H1 (cell line): ENCODE results near the gene USP36. TPM values are rescaled to one million over a fixed set of nuclear protein-coding genes. Genes with fewer than 3 reads are reported as not detected.

Experiments
- FOSL1 ChIP-seq: IDR thresholded peaks from 2 replicates; pipeline ENCODE4 v1.6.1; 2011; ENCODE audit warnings: mild to moderate bottlenecking, low read depth, low read length, moderate library complexity; ENCODE audit not compliant: insufficient read depth
- KDM4A ChIP-seq: IDR thresholded peaks from one replicate; pipeline ENCODE4 v1.7.1; 2012; ENCODE audit warnings: low read depth, mild to moderate bottlenecking, moderate library complexity, low read length, inconsistent platforms; ENCODE audit not compliant: severe bottlenecking
- RNF2 ChIP-seq: fragments of 200-900, 300-1000 bp; sonication (generic); IDR thresholded peaks from 2 replicates; pipeline ENCODE4 v1.7.1; 2016; ENCODE audit warnings: borderline replicate concordance, low read depth, mild to moderate bottlenecking, antibody characterized with exemption, low read length; ENCODE audit not compliant: poor library complexity, severe bottlenecking; ENCODE audit errors: missing control alignments
- RXRA ChIP-seq: IDR thresholded peaks from 2 replicates; pipeline ENCODE4 v1.6.1; 2011; ENCODE audit warnings: low read depth, mild to moderate bottlenecking, low read length, moderate library complexity; ENCODE audit not compliant: insufficient read depth
- TAF7 ChIP-seq: optimal IDR thresholded peaks from 2 replicates; pipeline ENCODE3; 2011; ENCODE audit warnings: low read depth, mild to moderate bottlenecking, inconsistent platforms, low read length, moderate library complexity, borderline replicate concordance
- polyA plus RNA-seq, 7 experiments: library from polyadenylated mRNA; depleted of rRNA in 3 of 7; stranded (reverse) in 5 of 7; unstranded in 2 of 7; fragments of >200 nt in 5 of 7; fragments of 200-250 nt in 2 of 7; gene quantifications; 1 replicate in 5 of 7; 2 replicates in 1 of 7; 4 replicates in 1 of 7; pipeline versions ENCODE4 v1.2.1 to v1.2.3, GENCODE V29; 2011 to 2013; ENCODE audit warnings: missing spikeins in 2 of 7, mixed read lengths in 2 of 7
- total RNA-seq: library from RNA; stranded (reverse); fragmentation: NEBNext Ultra II Directional; extraction: Animal tissue kit (Norgen Biotek cat#: 25700); gene quantifications from 2 replicates; pipeline ENCODE4 v1.2.1, GENCODE V29; 2021
- TF ChIP-seq, protein P1 (sequence below): fragments of 300-600 bp; sonication (generic); IDR thresholded peaks from 2 replicates; pipeline ENCODE4 v1.7.1; 2012; ENCODE audit warnings: low read length, moderate library complexity, mild to moderate bottlenecking, inconsistent platforms; ENCODE audit not compliant: insufficient replicate concordance
- TF ChIP-seq, protein P2 (sequence below): IDR thresholded peaks from 2 replicates; pipeline ENCODE4 v1.6.1; 2011; ENCODE audit warnings: low read length, improper control_type of control experiment

Gene USP36
- total and polyA plus RNA-seq, 2 of the 8 experiments (the other 6 are each of a cell fraction or from before 2014, with no cell fraction given), result 40.7 to 67.7 TPM

DNA sequence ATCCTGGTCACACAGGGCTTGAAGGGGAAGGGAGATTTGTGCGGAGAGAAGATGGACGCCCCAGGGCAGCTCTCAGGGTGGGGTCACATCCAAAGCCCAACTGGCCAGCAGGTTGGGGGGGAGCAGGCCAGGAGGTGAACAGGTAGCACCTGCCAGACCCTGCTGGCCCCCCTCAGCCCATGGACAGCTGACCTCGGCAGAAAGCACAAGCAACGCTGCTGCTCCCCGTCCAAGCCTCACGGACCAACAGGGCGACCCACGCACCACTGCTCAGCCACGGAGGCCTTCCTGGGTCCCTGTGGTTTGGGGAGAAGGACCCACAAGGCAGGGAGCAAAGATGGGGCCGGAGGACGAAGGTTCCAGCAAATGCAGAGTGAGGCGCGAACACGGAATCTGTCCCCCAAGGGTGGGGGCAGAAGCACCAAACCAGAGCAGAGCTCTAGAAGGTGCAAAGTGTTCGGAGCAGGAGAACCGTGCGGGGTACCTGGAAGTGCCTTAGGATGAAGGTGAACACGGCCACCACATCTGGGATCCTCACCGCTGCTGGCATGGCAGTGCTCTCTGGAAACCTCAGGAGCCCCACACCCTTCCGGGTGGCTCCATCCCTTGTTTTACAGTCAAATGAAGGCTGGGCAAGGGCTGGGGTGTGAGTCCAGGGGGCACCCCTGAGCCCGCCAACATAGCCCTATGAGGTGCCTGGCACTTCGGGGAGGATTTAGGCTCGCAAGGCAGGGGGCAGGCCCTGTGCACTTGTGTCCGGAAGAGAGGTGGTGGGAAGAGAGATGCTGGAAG is 44.5 kb upstream of the USP36 start (continued):
- TF ChIP-seq, protein P1, sequence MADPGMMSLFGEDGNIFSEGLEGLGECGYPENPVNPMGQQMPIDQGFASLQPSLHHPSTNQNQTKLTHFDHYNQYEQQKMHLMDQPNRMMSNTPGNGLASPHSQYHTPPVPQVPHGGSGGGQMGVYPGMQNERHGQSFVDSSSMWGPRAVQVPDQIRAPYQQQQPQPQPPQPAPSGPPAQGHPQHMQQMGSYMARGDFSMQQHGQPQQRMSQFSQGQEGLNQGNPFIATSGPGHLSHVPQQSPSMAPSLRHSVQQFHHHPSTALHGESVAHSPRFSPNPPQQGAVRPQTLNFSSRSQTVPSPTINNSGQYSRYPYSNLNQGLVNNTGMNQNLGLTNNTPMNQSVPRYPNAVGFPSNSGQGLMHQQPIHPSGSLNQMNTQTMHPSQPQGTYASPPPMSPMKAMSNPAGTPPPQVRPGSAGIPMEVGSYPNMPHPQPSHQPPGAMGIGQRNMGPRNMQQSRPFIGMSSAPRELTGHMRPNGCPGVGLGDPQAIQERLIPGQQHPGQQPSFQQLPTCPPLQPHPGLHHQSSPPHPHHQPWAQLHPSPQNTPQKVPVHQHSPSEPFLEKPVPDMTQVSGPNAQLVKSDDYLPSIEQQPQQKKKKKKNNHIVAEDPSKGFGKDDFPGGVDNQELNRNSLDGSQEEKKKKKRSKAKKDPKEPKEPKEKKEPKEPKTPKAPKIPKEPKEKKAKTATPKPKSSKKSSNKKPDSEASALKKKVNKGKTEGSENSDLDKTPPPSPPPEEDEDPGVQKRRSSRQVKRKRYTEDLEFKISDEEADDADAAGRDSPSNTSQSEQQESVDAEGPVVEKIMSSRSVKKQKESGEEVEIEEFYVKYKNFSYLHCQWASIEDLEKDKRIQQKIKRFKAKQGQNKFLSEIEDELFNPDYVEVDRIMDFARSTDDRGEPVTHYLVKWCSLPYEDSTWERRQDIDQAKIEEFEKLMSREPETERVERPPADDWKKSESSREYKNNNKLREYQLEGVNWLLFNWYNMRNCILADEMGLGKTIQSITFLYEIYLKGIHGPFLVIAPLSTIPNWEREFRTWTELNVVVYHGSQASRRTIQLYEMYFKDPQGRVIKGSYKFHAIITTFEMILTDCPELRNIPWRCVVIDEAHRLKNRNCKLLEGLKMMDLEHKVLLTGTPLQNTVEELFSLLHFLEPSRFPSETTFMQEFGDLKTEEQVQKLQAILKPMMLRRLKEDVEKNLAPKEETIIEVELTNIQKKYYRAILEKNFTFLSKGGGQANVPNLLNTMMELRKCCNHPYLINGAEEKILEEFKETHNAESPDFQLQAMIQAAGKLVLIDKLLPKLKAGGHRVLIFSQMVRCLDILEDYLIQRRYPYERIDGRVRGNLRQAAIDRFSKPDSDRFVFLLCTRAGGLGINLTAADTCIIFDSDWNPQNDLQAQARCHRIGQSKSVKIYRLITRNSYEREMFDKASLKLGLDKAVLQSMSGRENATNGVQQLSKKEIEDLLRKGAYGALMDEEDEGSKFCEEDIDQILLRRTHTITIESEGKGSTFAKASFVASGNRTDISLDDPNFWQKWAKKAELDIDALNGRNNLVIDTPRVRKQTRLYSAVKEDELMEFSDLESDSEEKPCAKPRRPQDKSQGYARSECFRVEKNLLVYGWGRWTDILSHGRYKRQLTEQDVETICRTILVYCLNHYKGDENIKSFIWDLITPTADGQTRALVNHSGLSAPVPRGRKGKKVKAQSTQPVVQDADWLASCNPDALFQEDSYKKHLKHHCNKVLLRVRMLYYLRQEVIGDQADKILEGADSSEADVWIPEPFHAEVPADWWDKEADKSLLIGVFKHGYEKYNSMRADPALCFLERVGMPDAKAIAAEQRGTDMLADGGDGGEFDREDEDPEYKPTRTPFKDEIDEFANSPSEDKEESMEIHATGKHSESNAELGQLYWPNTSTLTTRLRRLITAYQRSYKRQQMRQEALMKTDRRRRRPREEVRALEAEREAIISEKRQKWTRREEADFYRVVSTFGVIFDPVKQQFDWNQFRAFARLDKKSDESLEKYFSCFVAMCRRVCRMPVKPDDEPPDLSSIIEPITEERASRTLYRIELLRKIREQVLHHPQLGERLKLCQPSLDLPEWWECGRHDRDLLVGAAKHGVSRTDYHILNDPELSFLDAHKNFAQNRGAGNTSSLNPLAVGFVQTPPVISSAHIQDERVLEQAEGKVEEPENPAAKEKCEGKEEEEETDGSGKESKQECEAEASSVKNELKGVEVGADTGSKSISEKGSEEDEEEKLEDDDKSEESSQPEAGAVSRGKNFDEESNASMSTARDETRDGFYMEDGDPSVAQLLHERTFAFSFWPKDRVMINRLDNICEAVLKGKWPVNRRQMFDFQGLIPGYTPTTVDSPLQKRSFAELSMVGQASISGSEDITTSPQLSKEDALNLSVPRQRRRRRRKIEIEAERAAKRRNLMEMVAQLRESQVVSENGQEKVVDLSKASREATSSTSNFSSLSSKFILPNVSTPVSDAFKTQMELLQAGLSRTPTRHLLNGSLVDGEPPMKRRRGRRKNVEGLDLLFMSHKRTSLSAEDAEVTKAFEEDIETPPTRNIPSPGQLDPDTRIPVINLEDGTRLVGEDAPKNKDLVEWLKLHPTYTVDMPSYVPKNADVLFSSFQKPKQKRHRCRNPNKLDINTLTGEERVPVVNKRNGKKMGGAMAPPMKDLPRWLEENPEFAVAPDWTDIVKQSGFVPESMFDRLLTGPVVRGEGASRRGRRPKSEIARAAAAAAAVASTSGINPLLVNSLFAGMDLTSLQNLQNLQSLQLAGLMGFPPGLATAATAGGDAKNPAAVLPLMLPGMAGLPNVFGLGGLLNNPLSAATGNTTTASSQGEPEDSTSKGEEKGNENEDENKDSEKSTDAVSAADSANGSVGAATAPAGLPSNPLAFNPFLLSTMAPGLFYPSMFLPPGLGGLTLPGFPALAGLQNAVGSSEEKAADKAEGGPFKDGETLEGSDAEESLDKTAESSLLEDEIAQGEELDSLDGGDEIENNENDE, result no peak
- TF ChIP-seq RXRA (no peak), FOSL1 (no peak), RNF2 (no peak), KDM4A (no peak), TAF7 (no peak)
- TF ChIP-seq, protein P2, sequence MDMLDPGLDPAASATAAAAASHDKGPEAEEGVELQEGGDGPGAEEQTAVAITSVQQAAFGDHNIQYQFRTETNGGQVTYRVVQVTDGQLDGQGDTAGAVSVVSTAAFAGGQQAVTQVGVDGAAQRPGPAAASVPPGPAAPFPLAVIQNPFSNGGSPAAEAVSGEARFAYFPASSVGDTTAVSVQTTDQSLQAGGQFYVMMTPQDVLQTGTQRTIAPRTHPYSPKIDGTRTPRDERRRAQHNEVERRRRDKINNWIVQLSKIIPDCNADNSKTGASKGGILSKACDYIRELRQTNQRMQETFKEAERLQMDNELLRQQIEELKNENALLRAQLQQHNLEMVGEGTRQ, result no peak
